Gastroesophageal sphincter (tissue), 3 donors: ENCODE measurements around the gene HIVEP3.

ENCODE experiments used
- CTCF ChIP-seq, 4 experiments: fragments of 200-600 bp in 2 of 4; fragments of 450-650 bp in 2 of 4; sonication (generic) in 1 of 4; IDR thresholded peaks; one replicate each; pipeline ENCODE4 v1.5.1; 2017 to 2019; ENCODE audit warnings: antibody characterized with exemption in 4 of 4, mild to moderate bottlenecking in 2 of 4, moderate library complexity in 2 of 4
- EP300 ChIP-seq: sonication (generic); formaldehyde crosslinking; IDR thresholded peaks from one replicate; pipeline ENCODE4 v1.6.1; 2017; ENCODE audit warnings: antibody characterized with exemption, mild to moderate bottlenecking
- POLR2A ChIP-seq, 2 donors: fragments of 450-650 bp; IDR thresholded peaks; one replicate each; pipeline ENCODE4 v1.6.1; 2017; ENCODE audit warnings: antibody characterized with exemption in 2 of 2, mild to moderate bottlenecking in 2 of 2, moderate library complexity in 1 of 2
- POLR2AphosphoS5 ChIP-seq: sonication (generic); formaldehyde crosslinking; IDR thresholded peaks from one replicate; pipeline ENCODE4 v1.6.1; 2017; ENCODE audit warnings: antibody characterized with exemption

GRCh38 chr1:41539418-41539805, 379.3 kb downstream of the HIVEP3 start:
- TF ChIP-seq POLR2A (IDR thresholded peaks at IDR 0.05) (no peak), CTCF (IDR thresholded peaks at IDR 0.05) (no peak), EP300 (no peak), POLR2AphosphoS5 (no peak)
